GM18858 (cell line): ENCODE data around the gene RPP25L.
"Not testable (repeated sequence)": the region's sequence is repeated elsewhere in the genome, so short reads cannot be mapped to it uniquely, and the experiment has no call there.

Experiments
- ATAC-seq: cut with Tn5 transposase; IDR thresholded peaks from one replicate; pipeline ENCODE4 v1.9.1; 2021; ENCODE audit not compliant: unreplicated experiment

Gene RPP25L, protein sequence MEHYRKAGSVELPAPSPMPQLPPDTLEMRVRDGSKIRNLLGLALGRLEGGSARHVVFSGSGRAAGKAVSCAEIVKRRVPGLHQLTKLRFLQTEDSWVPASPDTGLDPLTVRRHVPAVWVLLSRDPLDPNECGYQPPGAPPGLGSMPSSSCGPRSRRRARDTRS

GRCh38 chr9:34611811-34612787 lies at the start of gene RPP25L:
TSS of gene RPP25L (minus strand) at chr9:34612097. CDS start at chr9:34611296, 801 bp downstream.
- peak; percentile 67 for ATAC-seq

DNA sequence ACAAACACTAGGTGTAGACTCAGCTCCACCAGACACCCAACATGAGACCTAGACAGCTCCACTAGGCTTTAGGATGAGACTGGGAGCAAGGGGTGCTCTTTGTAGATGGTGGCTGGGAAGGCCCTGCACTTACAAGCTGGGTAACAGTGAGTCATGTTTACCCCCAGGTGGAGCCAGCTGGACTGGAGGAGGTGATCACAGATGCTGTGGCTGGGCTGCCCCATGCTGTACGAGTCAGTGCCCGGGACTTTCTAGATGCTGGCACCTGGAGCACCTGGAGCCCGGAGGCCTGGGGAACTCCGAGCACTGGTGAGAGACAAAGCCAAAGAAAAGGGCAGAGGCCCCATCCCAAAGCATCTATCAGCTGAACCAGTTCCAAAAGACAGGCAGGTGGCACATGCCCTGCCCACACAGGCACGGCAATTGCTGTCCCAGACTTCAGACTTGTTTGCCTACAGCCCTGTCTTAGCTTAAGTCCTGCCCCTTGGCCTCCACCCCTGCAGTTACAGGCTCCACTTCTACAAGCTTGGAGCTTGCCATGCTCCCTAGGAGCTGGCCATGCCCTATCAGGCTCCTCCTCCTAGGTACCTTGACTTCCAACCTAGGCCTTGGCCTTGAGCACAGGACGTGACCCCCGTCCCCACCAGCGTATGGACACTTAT lies 47.8 kb upstream of the RPP25L start:
- ATAC-seq: no peak

- ATAC-seq: no peak
Observed at GRCh38 chr9:34658461-34658860, 46.6 kb upstream of the RPP25L start.

GRCh38 chr9:34656992-34657391 lies 45.1 kb upstream of the RPP25L start:
- ATAC-seq: no peak

- no peak for ATAC-seq
Observed at GRCh38 chr9:34655394-34655793, 43.5 kb upstream of the RPP25L start.

- no peak for ATAC-seq
Observed at GRCh38 chr9:34654323-34655051, 42.6 kb upstream of the RPP25L start.

DNA sequence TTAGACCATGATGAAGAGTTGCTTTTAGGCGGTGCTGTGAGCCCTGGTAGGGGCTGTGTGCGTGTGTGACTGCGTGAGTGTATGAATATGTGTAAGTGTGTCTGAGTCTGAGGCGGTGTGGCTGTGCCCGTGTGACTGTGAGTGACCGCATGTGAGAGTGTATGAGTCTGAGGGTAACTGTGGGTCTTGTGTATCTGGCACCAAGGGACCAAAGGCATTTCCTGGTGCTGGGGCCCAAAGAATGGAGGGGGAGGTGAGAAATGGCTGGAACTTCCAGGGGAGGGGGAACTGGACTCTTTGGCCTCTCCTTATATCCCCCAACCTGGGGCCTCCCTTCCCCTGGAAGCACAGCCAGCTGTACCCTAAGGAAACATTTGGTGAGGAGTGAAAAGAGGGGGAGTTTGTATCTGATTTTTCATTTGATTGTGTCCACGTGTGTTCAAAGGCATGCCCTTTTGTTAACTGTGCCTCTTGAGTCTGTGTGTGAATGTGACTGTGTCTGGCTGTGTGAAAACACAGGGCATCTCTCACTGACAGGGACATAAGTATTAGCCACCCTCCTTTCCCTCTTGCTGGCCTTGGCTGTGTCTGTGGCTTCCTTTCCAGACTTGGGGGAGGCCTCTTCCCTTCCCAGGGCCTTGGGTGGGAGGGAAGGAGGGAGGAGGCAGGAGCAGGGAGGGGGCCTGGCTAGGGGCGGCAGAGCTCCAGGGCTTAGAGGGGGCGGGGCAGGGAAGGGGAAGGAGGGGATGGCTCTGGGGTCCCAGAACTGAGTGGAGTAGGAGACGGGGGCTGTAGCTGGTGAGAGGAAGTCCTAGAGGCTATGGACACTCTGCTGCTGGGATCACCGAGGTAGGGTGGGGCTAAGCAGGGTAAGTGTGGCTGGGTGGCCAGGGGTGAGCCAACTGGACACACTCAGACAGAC lies 41.5 kb upstream of the RPP25L start:
- no peak for ATAC-seq

DNA sequence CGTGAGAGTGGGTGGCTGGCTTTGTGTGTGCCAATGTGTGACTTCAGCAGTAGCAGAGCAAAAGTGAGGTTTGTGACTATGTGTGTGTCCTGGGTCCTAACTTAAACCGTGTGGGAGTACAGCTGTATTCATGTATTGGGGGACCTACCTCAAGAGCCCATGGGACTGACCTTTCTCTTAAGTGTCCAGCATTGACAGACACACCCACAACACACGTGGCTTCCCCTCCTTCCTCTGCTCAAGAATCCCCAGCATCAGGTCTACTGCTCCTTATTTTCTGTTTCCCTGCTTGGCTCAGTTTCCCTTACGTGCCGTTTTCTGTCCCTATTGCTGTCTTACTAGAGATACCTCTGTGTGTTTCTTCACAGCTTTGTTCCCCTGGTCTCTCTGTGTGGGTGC lies 40.7 kb upstream of the RPP25L start:
- ATAC-seq: no peak

DNA sequence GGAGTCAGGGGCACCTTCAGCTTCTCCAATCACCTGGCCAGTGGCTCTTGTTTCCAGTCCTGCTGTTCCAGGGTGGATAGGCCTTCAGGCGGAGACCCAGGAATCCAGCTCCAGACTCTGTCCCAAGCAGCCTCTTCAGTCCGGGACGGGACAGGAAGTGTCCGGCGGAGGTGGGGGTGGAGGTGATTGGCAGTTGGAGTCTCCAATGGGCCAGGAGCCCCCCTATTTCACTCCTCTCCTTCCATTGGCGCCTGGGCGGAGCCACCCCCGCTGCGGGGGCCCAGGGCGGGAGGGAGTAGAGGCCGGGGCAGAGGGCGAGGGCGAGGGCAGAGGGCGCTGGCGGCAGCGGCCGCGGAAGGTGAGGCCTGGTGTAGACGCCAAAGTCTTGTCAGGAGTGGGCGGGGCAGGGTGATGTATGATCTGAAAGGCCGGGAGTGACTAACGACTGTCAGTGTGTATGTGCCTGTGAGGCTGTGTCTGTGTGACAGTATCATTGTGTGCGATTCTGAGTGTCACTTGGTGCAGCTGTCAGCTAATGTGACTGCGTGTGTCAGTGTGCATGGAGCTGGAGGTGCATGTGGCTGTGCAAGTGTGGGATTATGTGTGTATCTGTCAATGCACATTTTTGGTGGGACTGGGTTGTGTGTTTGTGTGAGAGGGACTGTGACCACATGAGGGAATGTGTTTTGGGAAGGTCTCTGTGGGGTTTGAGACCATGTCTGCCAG lies 40.1 kb upstream of the RPP25L start, which contains the start of gene IL11RA:
Gene IL11RA (plus strand): TSS at position 310 of the 726 bp plus-strand sequence. CDS start 3,033 bp downstream, outside the sequence.
- no peak for ATAC-seq

- no peak for ATAC-seq
Observed at GRCh38 chr9:34651321-34651720, 39.4 kb upstream of the RPP25L start.

- ATAC-seq: no peak
Observed at GRCh38 chr9:34650816-34651215, 38.9 kb upstream of the RPP25L start.

DNA sequence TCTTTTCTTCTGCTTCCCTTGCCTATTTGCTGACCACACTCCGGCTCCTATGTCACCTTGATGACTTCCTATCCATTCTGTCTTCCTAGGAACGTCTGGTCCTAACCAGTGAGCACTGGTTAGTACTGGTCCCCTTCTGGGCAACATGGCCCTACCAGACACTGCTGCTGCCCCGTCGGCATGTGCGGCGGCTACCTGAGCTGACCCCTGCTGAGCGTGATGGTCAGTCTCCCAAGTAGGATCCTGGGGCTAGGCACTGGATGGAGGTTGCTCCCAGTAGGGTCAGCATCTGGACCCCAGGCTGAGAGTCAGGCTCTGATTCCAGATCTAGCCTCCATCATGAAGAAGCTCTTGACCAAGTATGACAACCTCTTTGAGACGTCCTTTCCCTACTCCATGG lies 36.8 kb upstream of the RPP25L start:
- ATAC-seq: no peak

DNA sequence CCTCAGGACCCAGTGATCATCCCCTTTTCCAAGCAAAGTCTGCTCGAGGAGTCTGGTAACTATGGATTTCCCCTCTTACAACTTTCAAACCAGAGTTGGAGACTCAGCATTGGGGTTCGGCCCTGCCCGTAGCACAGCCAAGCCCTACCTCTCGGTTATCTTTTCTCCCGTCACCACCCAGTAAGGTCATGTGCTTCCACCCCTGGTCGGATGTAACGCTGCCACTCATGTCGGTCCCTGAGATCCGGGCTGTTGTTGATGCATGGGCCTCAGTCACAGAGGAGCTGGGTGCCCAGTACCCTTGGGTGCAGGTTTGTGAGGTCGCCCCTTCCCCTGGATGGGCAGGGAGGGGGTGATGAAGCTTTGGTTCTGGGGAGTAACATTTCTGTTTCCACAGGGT lies 35.8 kb upstream of the RPP25L start:
- ATAC-seq: no peak

- ATAC-seq: no peak
Observed at GRCh38 chr9:34647084-34647403, 35.1 kb upstream of the RPP25L start.

- ATAC-seq: peak; percentile 73
Observed at GRCh38 chr9:34646211-34647083, 34.5 kb upstream of the RPP25L start, which contains the start of gene GALT. TSS of gene GALT (plus strand) at chr9:34646675. CDS start at chr9:34646705, 30 bp downstream.

DNA sequence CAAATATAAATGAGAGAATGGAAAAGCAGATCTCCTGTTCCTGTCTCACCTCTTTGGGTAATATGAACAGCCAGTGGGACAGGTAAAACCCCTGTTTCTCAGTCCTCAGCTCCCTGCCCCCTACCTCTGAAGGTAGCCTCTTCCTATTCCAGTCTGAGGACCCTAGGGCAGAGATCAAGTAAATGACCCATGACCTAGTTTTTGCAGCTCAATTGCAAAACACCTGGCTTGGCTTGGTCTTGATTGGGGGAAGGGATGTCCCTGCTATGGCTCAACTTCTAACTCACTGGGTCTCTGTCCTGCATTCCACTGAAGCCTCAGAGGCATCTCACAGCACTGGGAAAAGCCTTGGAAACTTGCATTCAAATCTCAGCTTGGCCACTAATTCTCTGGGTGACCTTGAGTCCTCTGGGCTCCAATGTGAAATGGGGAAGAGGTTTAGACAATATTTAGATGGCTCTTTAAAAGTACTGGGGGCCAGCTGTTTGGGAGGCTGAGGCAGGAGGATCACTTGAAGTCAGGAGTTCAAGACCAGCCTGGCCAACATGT lies 32.9 kb upstream of the RPP25L start:
- ATAC-seq: no peak

- no peak for ATAC-seq
Observed at GRCh38 chr9:34642679-34643078, 30.8 kb upstream of the RPP25L start.

DNA sequence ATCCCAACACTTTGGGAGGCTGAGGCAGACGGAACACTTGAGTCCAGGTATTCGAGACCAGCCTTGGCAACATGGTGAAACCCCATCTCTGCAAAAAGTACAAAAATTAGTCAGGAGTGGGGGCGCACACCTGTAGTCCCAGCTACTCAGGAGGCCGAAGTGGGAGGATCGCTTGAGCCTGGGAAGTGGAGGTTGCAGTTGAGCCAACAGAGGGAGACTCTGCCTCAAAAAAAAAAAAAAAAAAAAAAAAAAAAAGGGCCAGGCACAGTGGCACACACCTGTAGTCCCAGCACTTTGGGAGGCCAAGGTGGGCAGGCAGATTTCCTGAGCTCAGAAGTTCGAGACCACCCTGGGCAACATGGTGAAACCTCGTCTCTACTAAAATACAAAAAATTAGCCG lies 27.4 kb upstream of the RPP25L start:
- not testable (repeated sequence) for ATAC-seq
